Neuronal stem cell (in vitro differentiated cells): ENCODE measurements around the gene MTA1.

Experiments used
- DNase-seq: peaks from one replicate; pipeline ENCODE4 v3.0.0-alpha.2; 2013; ENCODE audit warnings: low spot score
- H2AFZ ChIP-seq: one replicate; pipeline ENCODE4 v1.6.1; 2013; ENCODE audit warnings: mild to moderate bottlenecking, low read length, inconsistent platforms
- H2AK5ac ChIP-seq: 2 replicates; pipeline ENCODE4 v1.6.1; 2013; ENCODE audit warnings: low read depth, mild to moderate bottlenecking, inconsistent platforms, low read length, moderate library complexity, mixed read lengths
- H2BK120ac ChIP-seq: 2 replicates; pipeline ENCODE4 v1.6.1; 2013; ENCODE audit warnings: low read depth, mild to moderate bottlenecking, inconsistent platforms, low read length, moderate library complexity, mixed read lengths
- H2BK12ac ChIP-seq: one replicate; pipeline ENCODE4 v1.6.1; 2013; ENCODE audit warnings: low read length, inconsistent platforms
- H2BK15ac ChIP-seq: 2 replicates; pipeline ENCODE4 v1.6.1; 2013; ENCODE audit warnings: mild to moderate bottlenecking, low read length, inconsistent platforms, mixed read lengths
- H2BK5ac ChIP-seq: one replicate; pipeline ENCODE4 v1.6.1; 2013; ENCODE audit warnings: inconsistent platforms, mild to moderate bottlenecking, low read length, moderate library complexity
- H3K14ac ChIP-seq: one replicate; pipeline ENCODE4 v1.6.1; 2013; ENCODE audit warnings: low read length, inconsistent platforms
- H3K18ac ChIP-seq: 2 replicates; pipeline ENCODE4 v1.6.1; 2013; ENCODE audit warnings: low read length, inconsistent platforms
- H3K23ac ChIP-seq: 2 replicates; pipeline ENCODE4 v1.6.1; 2013; ENCODE audit warnings: low read depth, mild to moderate bottlenecking, mixed read lengths, low read length, inconsistent platforms; ENCODE audit not compliant: poor library complexity
- H3K27ac ChIP-seq: replicated peaks from 3 replicates; pipeline ENCODE4 v1.5.1; 2013; ENCODE audit warnings: low read length, inconsistent platforms
- H3K27me3 ChIP-seq, 3 experiments: 2 replicates each; pipeline ENCODE4 v1.6.1; 2013; ENCODE audit warnings: low read length in 3 of 3, mild to moderate bottlenecking in 2 of 3, inconsistent platforms in 1 of 3, low read depth in 1 of 3, mixed read lengths in 1 of 3, moderate library complexity in 1 of 3; ENCODE audit not compliant: control insufficient read depth in 3 of 3, insufficient read depth in 3 of 3
- H3K36me3 ChIP-seq, 2 donors: replicated peaks in 1 of 2; 2 replicates each; pipeline ENCODE4 v1.6.1; 2013; ENCODE audit warnings: low read length in 2 of 2; ENCODE audit not compliant: control insufficient read depth in 2 of 2, insufficient read depth in 2 of 2
- H3K4ac ChIP-seq: 2 replicates; pipeline ENCODE4 v1.6.1; 2013; ENCODE audit warnings: inconsistent platforms, mild to moderate bottlenecking, low read length, moderate library complexity
- H3K4me1 ChIP-seq, 2 donors: 1 replicate in 1 of 2; 2 replicates in 1 of 2; pipeline ENCODE4 v1.6.1; 2013; ENCODE audit warnings: low read length in 2 of 2, low read depth in 1 of 2; ENCODE audit not compliant: control insufficient read depth in 2 of 2, insufficient read depth in 1 of 2
- H3K4me2 ChIP-seq: one replicate; pipeline ENCODE4 v1.6.1; 2013; ENCODE audit warnings: mild to moderate bottlenecking, low read length, inconsistent platforms; ENCODE audit not compliant: insufficient read depth, poor library complexity, severe bottlenecking
- H3K4me3 ChIP-seq, 2 donors: 2 replicates each; pipeline ENCODE4 v1.5.1; 2013; ENCODE audit warnings: low read length in 2 of 2, mild to moderate bottlenecking in 2 of 2, inconsistent platforms in 1 of 2, moderate library complexity in 1 of 2
- H3K79me1 ChIP-seq: one replicate; pipeline ENCODE4 v1.6.1; 2013; ENCODE audit warnings: low read depth, mild to moderate bottlenecking, inconsistent platforms, low read length, moderate library complexity
- H3K9ac ChIP-seq: one replicate; pipeline ENCODE4 v1.6.1; 2013; ENCODE audit warnings: mild to moderate bottlenecking, low read depth, low read length, inconsistent platforms; ENCODE audit not compliant: poor library complexity
- H3K9me3 ChIP-seq, 2 donors: replicated peaks in 1 of 2; 2 replicates each; pipeline versions ENCODE3 to v1.6.1; 2013; ENCODE audit warnings: low read length in 2 of 2, mild to moderate bottlenecking in 2 of 2, inconsistent platforms in 1 of 2, low read depth in 1 of 2, mixed read lengths in 1 of 2, moderate library complexity in 1 of 2; ENCODE audit not compliant: control insufficient read depth in 2 of 2, insufficient read depth in 1 of 2
- H4K8ac ChIP-seq: one replicate; pipeline ENCODE4 v1.6.1; 2013; ENCODE audit warnings: low read depth, mild to moderate bottlenecking, inconsistent platforms, low read length, moderate library complexity
- H4K91ac ChIP-seq: one replicate; pipeline ENCODE4 v1.6.1; 2013; ENCODE audit warnings: low read length, low read depth, mild to moderate bottlenecking, inconsistent platforms; ENCODE audit not compliant: poor library complexity
- WGBS, 2 donors: extraction: QIAGEN DNeasy Blood & Tissue Kit; methylation state at CpG; one replicate each; pipeline ENCODE4 v1.1.7; 2013; ENCODE audit warnings: missing lambda C conversion rate in 2 of 2, mixed read lengths in 1 of 2; ENCODE audit not compliant: insufficient read length in 2 of 2, insufficient replicate concordance in 1 of 2; ENCODE audit errors: extremely low coverage in 2 of 2; 5-methylcytosine and 5-hydroxymethylcytosine counted together

MTA1 gene

GRCh38 chr14:105446971-105447370 is 27.3 kb downstream of the MTA1 start:
- Histone ChIP-seq H3K36me3 (peaks cover 42 to 66% of the 10 kb centered on the region in 2 donors), H3K27ac (no peak overlapping the region), H3K18ac (peak overlapping the region; percentile 38)

GRCh38 chr14:105447651-105448640 is 28.3 kb downstream of the MTA1 start:
- no peak overlapping the region for H3K14ac ChIP-seq
- WGBS, 2 donors: no CpG with 5 or more reads among the region's 31 CpGs
- no peak overlapping the region for H2AFZ ChIP-seq
- no peak overlapping the region for H4K8ac ChIP-seq
- no peak overlapping the region for H3K27ac ChIP-seq
- H4K91ac ChIP-seq: no peak overlapping the region
- no peak for DNase-seq
- H2AK5ac ChIP-seq: no peak overlapping the region
- no peak overlapping the region for H3K4me3 ChIP-seq
- no peak overlapping the region for H2BK120ac ChIP-seq
- H3K4me2 ChIP-seq: no peak overlapping the region
- H3K79me1 ChIP-seq: peaks cover 30% of the 10 kb centered on the region
- no peaks in the 10 kb centered on the region for H3K27me3 ChIP-seq
- H3K4ac ChIP-seq: no peak overlapping the region
- no peak overlapping the region for H2BK5ac ChIP-seq
- peak overlapping the region; percentile 43 for H3K23ac ChIP-seq
- H2BK15ac ChIP-seq: no peak overlapping the region
- peaks cover 41 to 66% of the 10 kb centered on the region in 2 donors for H3K36me3 ChIP-seq
- peak overlapping the region; percentile 10 for H2BK12ac ChIP-seq
- peak overlapping the region; percentile 64 for H3K18ac ChIP-seq
- H3K9me3 ChIP-seq: peaks cover 0 to 2% of the 10 kb centered on the region in 2 donors
- H3K9ac ChIP-seq: no peak overlapping the region
- H3K4me1 ChIP-seq: no peaks in the 10 kb centered on the region

More at GRCh38 chr14:105446971-105447370, 27.3 kb downstream of the MTA1 start:
- peak overlapping the region; percentile 81 for H3K9ac ChIP-seq
- no peak overlapping the region for H2BK12ac ChIP-seq
- peaks cover 30% of the 10 kb centered on the region for H3K79me1 ChIP-seq
- H2AK5ac ChIP-seq: no peak overlapping the region
- H2BK15ac ChIP-seq: no peak overlapping the region
- H4K8ac ChIP-seq: no peak overlapping the region
- H2AFZ ChIP-seq: no peak overlapping the region
- H4K91ac ChIP-seq: no peak overlapping the region
- H3K4ac ChIP-seq: no peak overlapping the region
- no peak overlapping the region for H3K23ac ChIP-seq
- H3K4me1 ChIP-seq: no peaks in the 10 kb centered on the region
- peaks cover 0 to 2% of the 10 kb centered on the region in 2 donors for H3K9me3 ChIP-seq
- no peak overlapping the region for H3K4me2 ChIP-seq
- no peak overlapping the region for H3K4me3 ChIP-seq
- H3K27me3 ChIP-seq: no peaks in the 10 kb centered on the region
- no peak overlapping the region for H2BK5ac ChIP-seq
- no peak for DNase-seq
- H3K14ac ChIP-seq: no peak overlapping the region
- WGBS, 2 donors: no CpG with 5 or more reads among the region's 14 CpGs
- no peak overlapping the region for H2BK120ac ChIP-seq

- no peak overlapping the region for H2BK15ac ChIP-seq
- peaks cover 0 to 2% of the 10 kb centered on the region in 2 donors for H3K9me3 ChIP-seq
- H3K23ac ChIP-seq: no peak overlapping the region
- H3K4ac ChIP-seq: no peak overlapping the region
- peak; percentile 37 for DNase-seq
- H3K4me3 ChIP-seq: no peak overlapping the region
- H4K8ac ChIP-seq: no peak overlapping the region
- H3K4me1 ChIP-seq: no peaks in the 10 kb centered on the region
- H2BK12ac ChIP-seq: no peak overlapping the region
- no peak overlapping the region for H3K9ac ChIP-seq
- H3K14ac ChIP-seq: no peak overlapping the region
- no peak overlapping the region for H2BK5ac ChIP-seq
- no peak overlapping the region for H3K18ac ChIP-seq
- H3K36me3 ChIP-seq: peaks cover 42 to 67% of the 10 kb centered on the region in 2 donors
- no peak overlapping the region for H2AFZ ChIP-seq
- H2AK5ac ChIP-seq: no peak overlapping the region
- no peak overlapping the region for H3K27ac ChIP-seq
- no peak overlapping the region for H2BK120ac ChIP-seq
- H4K91ac ChIP-seq: no peak overlapping the region
- peaks cover 30% of the 10 kb centered on the region for H3K79me1 ChIP-seq
- H3K4me2 ChIP-seq: no peak overlapping the region
- H3K27me3 ChIP-seq: no peaks in the 10 kb centered on the region
- WGBS, 2 donors: no CpG with 5 or more reads among the region's 16 CpGs
Measured at GRCh38 chr14:105448706-105449111, 29.1 kb downstream of the MTA1 start.
